Right atrium auricular region (tissue), 2 donors: Measurements from ENCODE around the gene CACTIN. TPM values are rescaled to one million over a fixed set of nuclear protein-coding genes. Genes with fewer than 3 reads are reported as not detected.
"Not testable (repeated sequence)": the region's sequence is repeated elsewhere in the genome, so short reads cannot be mapped to it uniquely, and the experiment has no call there.

Source experiments
- DNase-seq: peaks from one replicate; pipeline ENCODE4 v3.0.0-alpha.2; 2019; ENCODE audit warnings: low spot score
- H3K27ac ChIP-seq, 2 donors: fragments of 200-600 bp; sonication (generic); 1 replicate in 1 of 2; 2 replicates in 1 of 2; pipeline ENCODE4 v1.5.1; 2016 to 2019
- H3K27me3 ChIP-seq, 2 donors: fragments of 200-600 bp; sonication (generic); one replicate each; pipeline versions ENCODE4 v1.5.1 to v1.6.0; 2017 to 2019
- H3K36me3 ChIP-seq: fragments of 200-600 bp; sonication (generic); one replicate; pipeline ENCODE4 v1.5.1; 2016
- H3K4me1 ChIP-seq, 2 donors: fragments of 200-600 bp; sonication (generic); one replicate each; pipeline versions ENCODE4 v1.5.1 to v1.6.0; 2017 to 2019
- H3K4me3 ChIP-seq, 2 donors: fragments of 200-600 bp; sonication (generic); 1 replicate in 1 of 2; 2 replicates in 1 of 2; pipeline ENCODE4 v1.5.1; 2017 to 2019; ENCODE audit warnings: mild to moderate bottlenecking in 1 of 2, moderate library complexity in 1 of 2
- H3K9me3 ChIP-seq, 2 donors: fragments of 200-600 bp; sonication (generic); one replicate each; pipeline ENCODE4 v1.5.1; 2019
- CTCF ChIP-seq, 2 donors: fragments of 200-600 bp; sonication (generic); IDR thresholded peaks; one replicate each; pipeline ENCODE4 v1.5.1; 2019; ENCODE audit warnings: antibody characterized with exemption in 2 of 2
- total RNA-seq, 2 donors: library from RNA; depleted of rRNA; stranded (reverse); fragments of >200 nt; gene quantifications; one replicate each; pipeline ENCODE4 v1.1.0, GENCODE V29; 2016

The CACTIN gene
- total RNA-seq, 2 donors from 2014 or later: 11.2 to 22.8 TPM

- Histone ChIP-seq H3K4me3 (no peak overlapping the region), H3K36me3 (peaks cover 52% of the 10 kb centered on the region), H3K27ac (no peak overlapping the region), H3K4me1 (peaks cover 0 to 22% of the 10 kb centered on the region in 2 donors), H3K27me3 (no peaks in the 10 kb centered on the region), H3K9me3 (no peaks in the 10 kb centered on the region)
- TF ChIP-seq CTCF (IDR thresholded peaks at IDR 0.05): no peak
- DNase-seq: no peak
These were observed 23.3 kb upstream of the CACTIN start for GRCh38 chr19:3649888-3650287.

- Histone ChIP-seq H3K9me3 (no peaks in the 10 kb centered on the region), H3K4me1 (peaks cover 0 to 25% of the 10 kb centered on the region in 2 donors), H3K27me3 (no peaks in the 10 kb centered on the region), H3K4me3 (no peak overlapping the region), H3K27ac (no peak overlapping the region), H3K36me3 (peaks cover 50% of the 10 kb centered on the region)
- no peak for TF ChIP-seq CTCF (IDR thresholded peaks at IDR 0.05)
- DNase-seq: no peak
These were observed 21.7 kb upstream of the CACTIN start for GRCh38 chr19:3648037-3648905.

DNA sequence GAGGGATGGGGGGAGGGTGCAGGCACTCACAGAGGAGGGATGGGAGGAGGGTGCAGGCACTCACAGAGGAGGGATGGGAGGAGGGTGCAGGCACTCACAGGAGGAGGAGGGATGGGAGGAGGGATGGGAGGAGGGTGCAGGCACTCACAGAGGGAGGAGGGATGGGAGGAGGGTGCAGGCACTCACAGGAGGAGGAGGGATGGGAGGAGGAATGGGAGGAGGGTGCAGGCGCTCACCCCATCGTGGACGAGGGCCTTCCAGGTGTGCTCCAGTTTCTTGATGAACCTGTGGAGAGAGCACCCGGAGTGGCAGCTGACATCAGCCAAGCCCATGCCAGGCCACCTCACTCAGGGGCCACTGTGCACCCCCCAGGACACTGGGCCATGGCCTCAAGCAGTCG, 20.5 kb upstream of the CACTIN start:
- H3K27ac ChIP-seq, DNase-seq, H3K4me3 ChIP-seq, H3K27me3 ChIP-seq, H3K9me3 ChIP-seq: not testable (repeated sequence)
- Histone ChIP-seq H3K4me1 (peaks cover 0 to 25% of the 10 kb centered on the region in 2 donors), H3K36me3 (peaks cover 47% of the 10 kb centered on the region)

GRCh38 chr19:3646336-3647092, 19.9 kb upstream of the CACTIN start:
- no peaks in the 10 kb centered on the region for H3K27me3 ChIP-seq
- no peak overlapping the region for H3K27ac ChIP-seq
- peaks cover 47% of the 10 kb centered on the region for H3K36me3 ChIP-seq
- no peak overlapping the region for H3K4me3 ChIP-seq
- no peak for TF ChIP-seq CTCF (IDR thresholded peaks at IDR 0.05)
- no peaks in the 10 kb centered on the region for H3K9me3 ChIP-seq
- peaks cover 0 to 25% of the 10 kb centered on the region in 2 donors for H3K4me1 ChIP-seq
- DNase-seq: no peak

- no peak for TF ChIP-seq CTCF (IDR thresholded peaks at IDR 0.05)
- peaks cover 47% of the 10 kb centered on the region for H3K36me3 ChIP-seq
- H3K4me3 ChIP-seq: no peak overlapping the region
- H3K27me3 ChIP-seq: no peaks in the 10 kb centered on the region
- DNase-seq: no peak
- no peaks in the 10 kb centered on the region for H3K9me3 ChIP-seq
- peaks cover 0 to 21% of the 10 kb centered on the region in 2 donors for H3K4me1 ChIP-seq
- no peak overlapping the region for H3K27ac ChIP-seq
These were observed 19.1 kb upstream of the CACTIN start for GRCh38 chr19:3645726-3646125.

DNA sequence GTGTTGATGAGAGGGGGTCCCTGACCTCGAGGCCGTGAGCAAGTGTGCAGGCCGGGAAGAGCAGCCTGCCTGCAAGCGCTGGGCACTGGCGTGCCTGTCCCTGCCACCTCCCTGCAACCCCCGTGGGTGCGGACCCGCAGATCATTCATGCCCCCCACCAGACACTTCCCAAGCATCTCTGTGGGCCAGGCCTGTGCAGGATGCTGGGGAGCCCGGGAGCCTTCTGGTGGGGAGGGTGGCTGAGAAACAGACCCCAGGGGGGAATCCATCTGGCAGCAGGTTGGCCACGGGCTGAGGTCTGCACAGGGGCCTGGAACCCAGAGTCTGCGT, 18.4 kb upstream of the CACTIN start:
- no peaks in the 10 kb centered on the region for H3K9me3 ChIP-seq
- no peak overlapping the region for H3K27ac ChIP-seq
- H3K27me3 ChIP-seq: no peaks in the 10 kb centered on the region
- H3K4me1 ChIP-seq: peaks cover 0 to 14% of the 10 kb centered on the region in 2 donors
- H3K36me3 ChIP-seq: peaks cover 49% of the 10 kb centered on the region
- no peak for DNase-seq
- TF ChIP-seq CTCF (IDR thresholded peaks at IDR 0.05): no peak
- H3K4me3 ChIP-seq: no peak overlapping the region
